Esophagus (tissue), 2 donors: ENCODE results near the gene MT1F. TPM values are rescaled to one million over a fixed set of nuclear protein-coding genes. Genes with fewer than 3 reads are reported as not detected.

ENCODE experiments used
- H3K27ac ChIP-seq, 2 donors: one replicate each; pipeline ENCODE4 v1.5.1; 2013; ENCODE audit warnings: low read depth in 2 of 2, mild to moderate bottlenecking in 2 of 2, inconsistent platforms in 1 of 2, low read length in 1 of 2, moderate library complexity in 1 of 2
- H3K27me3 ChIP-seq, 2 donors: one replicate each; pipeline ENCODE4 v1.6.1; 2013; ENCODE audit warnings: low read length in 2 of 2, control low read depth in 1 of 2, mild to moderate bottlenecking in 1 of 2; ENCODE audit not compliant: insufficient read depth in 2 of 2, control insufficient read depth in 1 of 2
- H3K36me3 ChIP-seq, 2 donors: one replicate each; pipeline ENCODE4 v1.6.1; 2013; ENCODE audit warnings: low read length in 1 of 2; ENCODE audit not compliant: control insufficient read depth in 2 of 2, insufficient read depth in 2 of 2
- H3K4me1 ChIP-seq, 2 donors: one replicate each; pipeline ENCODE4 v1.6.1; 2013; ENCODE audit warnings: low read length in 1 of 2; ENCODE audit not compliant: control insufficient read depth in 2 of 2, insufficient read depth in 2 of 2
- H3K4me3 ChIP-seq, 2 donors: one replicate each; pipeline ENCODE4 v1.5.1; 2013; ENCODE audit warnings: low read length in 2 of 2, mild to moderate bottlenecking in 2 of 2, low read depth in 1 of 2, moderate library complexity in 1 of 2
- H3K9me3 ChIP-seq, 2 donors: one replicate each; pipeline ENCODE4 v1.6.1; 2013; ENCODE audit warnings: mild to moderate bottlenecking in 2 of 2, low read depth in 1 of 2, low read length in 1 of 2, moderate library complexity in 1 of 2; ENCODE audit not compliant: control insufficient read depth in 2 of 2, insufficient read depth in 1 of 2
- WGBS, 2 donors: extraction: QIAGEN DNeasy Blood & Tissue Kit; methylation state at CpG; one replicate each; pipeline ENCODE4 v1.1.7; 2013; 5-methylcytosine and 5-hydroxymethylcytosine counted together
- polyA plus RNA-seq, 2 donors: library from polyadenylated mRNA; stranded (reverse); fragments of 200-250 nt; gene quantifications; one replicate each; pipeline ENCODE4 v1.2.3, GENCODE V29; 2013
- donor health status: healthy with polysubstance abuse.
- donor health status: Bipolar disorder and iron deficiency.

The MT1F gene
- 10 to 100 TPM; 11.0 to 11.2 TPM for polyA plus RNA-seq

- Histone ChIP-seq H3K36me3 (no peaks in the 10 kb centered on the region), H3K27ac (peak within 1 kb of the TSS; percentile 10 to 28), H3K27me3 (no peaks in the 10 kb centered on the region), H3K4me3 (peak within 1 kb of the TSS; percentile 44 to 53), H3K9me3 (peaks cover 0 to 2% of the 10 kb centered on the region in 2 donors), H3K4me1 (peaks cover 0 to 6% of the 10 kb centered on the region in 2 donors)
- WGBS, 2 donors = 1 to 2% methylated on average over 46 of the region's 46 CpGs
Observed at GRCh38 chr16:56657555-56658326, at the start of gene MT1F. MT1F (plus strand) TSS chr16:56657959; CDS start chr16:56658059, 100 bp downstream.

- Histone ChIP-seq H3K4me1 (peaks cover 0 to 28% of the 10 kb centered on the region in 2 donors), H3K4me3 (peak within 1 kb of the TSS; percentile 51 to 56), H3K27me3 (no peaks in the 10 kb centered on the region), H3K27ac (peak within 1 kb of the TSS; percentile 93 to 97), H3K9me3 (no peaks in the 10 kb centered on the region), H3K36me3 (no peaks in the 10 kb centered on the region)
- WGBS, 2 donors = 3 to 5% methylated on average over 62 of the region's 62 CpGs
Observed at GRCh38 chr16:56608043-56608875, 49.5 kb upstream of the MT1F start, which contains the start of gene MT2A. MT2A (plus strand) TSS chr16:56608584; CDS start chr16:56608656, 72 bp downstream.

GRCh38 chr16:56608876-56609462 is 48.8 kb upstream of the MT1F start:
- H3K9me3 ChIP-seq = no peaks in the 10 kb centered on the region
- peaks cover 0 to 28% of the 10 kb centered on the region in 2 donors for H3K4me1 ChIP-seq
- H3K4me3 ChIP-seq = peak overlapping the region; percentile 51 to 56
- no peaks in the 10 kb centered on the region for H3K36me3 ChIP-seq
- no peaks in the 10 kb centered on the region for H3K27me3 ChIP-seq
- H3K27ac ChIP-seq = peak overlapping the region; percentile 77 to 79
- 0% methylated on average over 21 of the region's 21 CpGs for WGBS, 2 donors

GRCh38 chr16:56609463-56609921 is 48.3 kb upstream of the MT1F start:
- H3K4me3 ChIP-seq = peak overlapping the region; percentile 51 to 56
- no peaks in the 10 kb centered on the region for H3K27me3 ChIP-seq
- H3K4me1 ChIP-seq = peaks cover 0 to 28% of the 10 kb centered on the region in 2 donors
- H3K9me3 ChIP-seq = no peaks in the 10 kb centered on the region
- H3K36me3 ChIP-seq = no peaks in the 10 kb centered on the region
- peak overlapping the region; percentile 79 to 92 for H3K27ac ChIP-seq
- 0 to 1% methylated on average over 6 of the region's 6 CpGs for WGBS, 2 donors

DNA sequence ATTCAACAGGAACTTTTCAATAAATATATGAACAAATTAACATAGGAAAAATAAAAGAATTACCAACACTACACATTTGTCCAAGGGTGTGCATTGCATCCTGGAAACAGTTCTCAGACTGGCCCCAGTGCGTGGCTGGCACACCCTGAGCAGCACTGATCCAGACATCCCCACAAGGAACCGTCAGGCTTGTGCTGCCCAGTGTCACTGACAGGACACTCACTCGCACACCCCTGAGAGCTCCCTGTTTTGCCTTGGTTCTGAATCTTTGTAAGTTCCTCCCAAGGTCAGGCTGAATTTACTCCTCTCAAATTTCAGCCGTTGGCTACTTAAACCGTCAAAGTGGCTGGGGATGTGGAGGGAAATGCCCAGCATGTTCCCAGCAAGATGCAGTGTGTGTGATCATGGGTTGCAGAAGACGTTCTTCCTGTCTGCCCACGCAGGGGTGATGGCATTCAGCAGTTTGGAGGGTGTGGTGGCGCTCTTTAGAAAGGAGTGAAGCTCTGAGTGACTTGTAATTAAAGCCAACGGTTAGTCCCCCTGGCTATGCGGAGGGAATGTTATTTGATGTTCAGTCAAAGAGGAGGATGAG is 47.6 kb upstream of the MT1F start:
- WGBS, 2 donors = 7 to 9% methylated on average over 10 of the region's 10 CpGs
- no peaks in the 10 kb centered on the region for H3K36me3 ChIP-seq

DNA sequence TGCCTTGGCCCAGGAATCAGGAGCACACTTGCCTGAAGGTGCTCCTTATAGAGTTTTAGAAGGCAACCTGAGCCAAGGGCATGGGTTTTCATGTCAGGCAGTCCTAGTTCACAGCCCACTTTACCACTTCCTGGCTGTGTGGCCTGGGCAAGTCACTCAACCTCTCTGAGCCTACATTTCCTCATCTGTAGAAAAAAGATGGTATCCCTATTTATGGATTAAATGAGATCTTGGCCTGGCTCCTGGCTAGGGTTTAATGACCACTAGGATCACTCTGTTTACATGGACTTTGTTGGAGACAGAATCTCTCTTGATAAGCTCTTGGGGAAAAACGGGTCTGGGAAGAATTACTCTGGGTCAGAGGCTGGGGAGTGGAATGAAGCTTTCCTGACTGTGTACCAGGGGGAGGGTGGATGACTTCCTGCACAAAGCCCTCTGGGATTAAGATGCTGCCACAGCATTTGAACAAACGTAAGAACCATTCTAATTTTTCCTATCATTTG is 47.1 kb upstream of the MT1F start:
- 20 to 22% methylated on average over 2 of the region's 2 CpGs for WGBS, 2 donors
- peaks cover 0 to 28% of the 10 kb centered on the region in 2 donors for H3K4me1 ChIP-seq
- H3K4me3 ChIP-seq = no peak overlapping the region
- H3K27me3 ChIP-seq = no peaks in the 10 kb centered on the region
- H3K9me3 ChIP-seq = no peaks in the 10 kb centered on the region
- H3K27ac ChIP-seq = peak overlapping the region; percentile 79 to 97
- no peaks in the 10 kb centered on the region for H3K36me3 ChIP-seq

More for the DNA sequence above, 47.6 kb upstream of the MT1F start:
- H3K27me3 ChIP-seq = no peaks in the 10 kb centered on the region
- no peaks in the 10 kb centered on the region for H3K9me3 ChIP-seq
- peak overlapping the region in 1 of 2 donors; percentile 56 for H3K4me3 ChIP-seq
- peak overlapping the region; percentile 79 to 97 for H3K27ac ChIP-seq
- peaks cover 0 to 28% of the 10 kb centered on the region in 2 donors for H3K4me1 ChIP-seq

- WGBS, 2 donors = 58 to 64% methylated on average over 2 of the region's 2 CpGs
- no peak overlapping the region for H3K4me3 ChIP-seq
- H3K36me3 ChIP-seq = no peaks in the 10 kb centered on the region
- peaks cover 0 to 25% of the 10 kb centered on the region in 2 donors for H3K4me1 ChIP-seq
- H3K27me3 ChIP-seq = no peaks in the 10 kb centered on the region
- peak overlapping the region; percentile 79 to 97 for H3K27ac ChIP-seq
- no peaks in the 10 kb centered on the region for H3K9me3 ChIP-seq
Observed at GRCh38 chr16:56611281-56611833, 46.4 kb upstream of the MT1F start.

GRCh38 chr16:56613706-56614105 is 44.1 kb upstream of the MT1F start:
- H3K36me3 ChIP-seq = no peaks in the 10 kb centered on the region

More at GRCh38 chr16:56613706-56614105, 44.1 kb upstream of the MT1F start:
- Histone ChIP-seq H3K9me3 (no peaks in the 10 kb centered on the region), H3K4me3 (no peak overlapping the region), H3K27me3 (no peaks in the 10 kb centered on the region), H3K4me1 (peaks cover 0 to 16% of the 10 kb centered on the region in 2 donors), H3K27ac (no peak overlapping the region)
